IMR-90 (cell line): ENCODE results near the gene TSHZ3. TPM values are rescaled to one million over a fixed set of nuclear protein-coding genes. Genes with fewer than 3 reads are reported as not detected.

Source experiments
- ATAC-seq: fragments of 200-7000 bp; cut with Tn5 transposase; 2 replicates; pipeline ENCODE4 v1.9.1; 2020; ENCODE audit warnings: low read depth, mild to moderate bottlenecking, moderate library complexity
- BruUV-seq: library from RNA; stranded (reverse); fragments of 400-500 nt; replicated peaks from 2 replicates; lab custom pipeline; 2021; lab: Mats Ljungman, UMichigan
- CTCF ChIA-PET: fragments of 300-600 bp; formaldehyde crosslinking; extraction: SDS; loops from one replicate; lab custom pipeline; 2021; ENCODE audit warnings: antibody characterized with exemption; lab: Yijun Ruan, JAX
- POLR2A ChIA-PET: fragments of 300-600 bp; sonication (Branson Sonifier 250); formaldehyde crosslinking; loops from one replicate; lab custom pipeline; 2022; ENCODE audit warnings: antibody characterized with exemption; ENCODE audit not compliant: unreplicated experiment; lab: Charles Lee
- DNase-seq: peaks from one replicate; pipeline ENCODE4 v3.0.0; 2013
- H2AFZ ChIP-seq: replicated peaks from 2 replicates; pipeline ENCODE3; 2013; ENCODE audit warnings: low read length, mild to moderate bottlenecking; ENCODE audit not compliant: poor library complexity
- H2AK5ac ChIP-seq: 2 replicates; pipeline ENCODE4 v1.6.1; 2013; ENCODE audit warnings: low read depth, low read length, inconsistent platforms
- H2AK9ac ChIP-seq: replicated peaks from 2 replicates; pipeline ENCODE3; 2013; ENCODE audit warnings: mild to moderate bottlenecking, low read depth, low read length, moderate library complexity; ENCODE audit not compliant: poor library complexity
- H2BK120ac ChIP-seq: 2 replicates; pipeline ENCODE4 v1.6.1; 2013; ENCODE audit warnings: low read depth, low read length, inconsistent platforms
- H2BK15ac ChIP-seq: 3 replicates; pipeline ENCODE4 v1.6.1; 2013; ENCODE audit warnings: low read depth, low read length, inconsistent platforms
- H2BK20ac ChIP-seq: 2 replicates; pipeline ENCODE4 v1.6.1; 2013; ENCODE audit warnings: low read depth, mild to moderate bottlenecking, inconsistent platforms, low read length, moderate library complexity
- H2BK5ac ChIP-seq: 2 replicates; pipeline ENCODE4 v1.6.1; 2013; ENCODE audit warnings: mild to moderate bottlenecking, low read depth, low read length, inconsistent platforms; ENCODE audit not compliant: poor library complexity, severe bottlenecking
- H3K14ac ChIP-seq: replicated peaks from 2 replicates; pipeline ENCODE4 v1.6.1; 2013; ENCODE audit warnings: low read depth, low read length, inconsistent platforms
- H3K18ac ChIP-seq: 2 replicates; pipeline ENCODE4 v1.6.1; 2013; ENCODE audit warnings: low read depth, low read length, control low read depth
- H3K23ac ChIP-seq: 2 replicates; pipeline ENCODE4 v1.6.1; 2013; ENCODE audit warnings: low read depth, low read length, inconsistent platforms
- H3K27ac ChIP-seq: 2 replicates; pipeline ENCODE4 v1.5.1; 2013; ENCODE audit warnings: mild to moderate bottlenecking, control low read depth, low read length; ENCODE audit not compliant: insufficient read depth
- H3K27me3 ChIP-seq: 2 replicates; pipeline ENCODE4 v1.6.1; 2013; ENCODE audit warnings: low read length; ENCODE audit not compliant: control insufficient read depth, insufficient read depth
- H3K36me3 ChIP-seq: 2 replicates; pipeline ENCODE4 v1.6.1; 2013; ENCODE audit warnings: low read length, mixed read lengths; ENCODE audit not compliant: control insufficient read depth, insufficient read depth
- H3K4ac ChIP-seq: 2 replicates; pipeline ENCODE4 v1.6.1; 2013; ENCODE audit warnings: low read depth, low read length, inconsistent platforms
- H3K4me1 ChIP-seq: 2 replicates; pipeline ENCODE4 v1.6.1; 2013; ENCODE audit warnings: low read length, mixed read lengths; ENCODE audit not compliant: control insufficient read depth, insufficient read depth
- H3K4me2 ChIP-seq: 2 replicates; pipeline ENCODE4 v1.6.1; 2013; ENCODE audit warnings: low read depth, mild to moderate bottlenecking, control low read depth, low read length, moderate library complexity
- H3K4me3 ChIP-seq: 2 replicates; pipeline ENCODE4 v1.5.1; 2013; ENCODE audit warnings: low read depth, mild to moderate bottlenecking, control low read depth, low read length, moderate library complexity; ENCODE audit not compliant: insufficient read depth
- H3K56ac ChIP-seq: 2 replicates; pipeline ENCODE4 v1.6.1; 2013; ENCODE audit warnings: low read length, inconsistent platforms; ENCODE audit not compliant: insufficient read depth; ENCODE audit errors: extremely low read depth
- H3K79me1 ChIP-seq, 2 experiments: 2 replicates each; pipeline ENCODE4 v1.6.1; 2013; ENCODE audit warnings: low read length in 2 of 2, inconsistent platforms in 1 of 2, low read depth in 1 of 2
- H3K9ac ChIP-seq: 2 replicates; pipeline ENCODE4 v1.6.1; 2013; ENCODE audit warnings: low read depth, low read length, control low read depth
- H3K9me1 ChIP-seq: 2 replicates; pipeline ENCODE4 v1.6.1; 2013; ENCODE audit warnings: low read length, inconsistent platforms; ENCODE audit not compliant: insufficient read depth
- H3K9me3 ChIP-seq: 2 replicates; pipeline ENCODE4 v1.6.1; 2013; ENCODE audit warnings: low read length; ENCODE audit not compliant: control insufficient read depth, insufficient read depth
- H4K20me1 ChIP-seq: 2 replicates; pipeline ENCODE4 v1.6.1; 2013; ENCODE audit warnings: low read length, inconsistent platforms; ENCODE audit not compliant: insufficient read depth
- H4K5ac ChIP-seq: 2 replicates; pipeline ENCODE4 v1.6.1; 2013; ENCODE audit warnings: mild to moderate bottlenecking, low read depth, low read length, control low read depth
- H4K8ac ChIP-seq, 2 experiments: 2 replicates each; pipeline ENCODE4 v1.6.1; 2013; ENCODE audit warnings: low read depth in 2 of 2, low read length in 2 of 2, control low read depth in 1 of 2, inconsistent platforms in 1 of 2
- H4K91ac ChIP-seq: 2 replicates; pipeline ENCODE4 v1.6.1; 2013; ENCODE audit warnings: low read depth, low read length, inconsistent platforms; ENCODE audit not compliant: insufficient read depth
- BHLHE40 ChIP-seq: fragments of 150-350 bp; IDR thresholded peaks from 2 replicates; pipeline ENCODE4 v1.6.1; 2016; ENCODE audit warnings: mild to moderate bottlenecking, low read depth, low read length
- CHD1 ChIP-seq: IDR thresholded peaks from 2 replicates; pipeline ENCODE4 v1.6.1; 2012; ENCODE audit warnings: low read depth, low read length, improper control_type of control experiment
- MXI1 ChIP-seq: IDR thresholded peaks from 2 replicates; pipeline ENCODE4 v1.6.1; 2012; ENCODE audit warnings: low read depth, mild to moderate bottlenecking, low read length, moderate library complexity, borderline replicate concordance
- NFE2L2 ChIP-seq: fragments of 150-350 bp; IDR thresholded peaks from 2 replicates; pipeline ENCODE4 v1.6.1; 2016; ENCODE audit warnings: low read depth, mild to moderate bottlenecking, low read length
- WGBS, 2 experiments: methylation state at CpG; one replicate each; pipeline versions ENCODE4 v1.1.5 to v1.1.7; 2013; ENCODE audit warnings: missing lambda C conversion rate in 2 of 2; ENCODE audit not compliant: insufficient read length in 1 of 2; ENCODE audit errors: extremely low coverage in 2 of 2; 5-methylcytosine and 5-hydroxymethylcytosine counted together
- dilution Hi-C: fragments of 300-500 bp; cut with HindIII; formaldehyde crosslinking; loops from one replicate; pipeline ENCODE4 v1.14.3; 2018; ENCODE audit warnings: low sequenced_read_pairs; ENCODE audit not compliant: unreplicated experiment
- in situ Hi-C: fragments of 300-500 bp; cut with MboI; formaldehyde crosslinking; loops from 3 replicates; pipeline ENCODE4 v1.14.3; 2019; ENCODE audit warnings: low sequenced_read_pairs, inconsistent platforms, mixed read lengths
- intact Hi-C: fragments of 100-400 bp; cut with micrococcal nuclease; formaldehyde crosslinking; loops from 2 replicates; pipeline ENCODE4 v1.10.0; 2022
- polyA plus RNA-seq, 3 experiments: library from polyadenylated mRNA; depleted of rRNA; stranded (reverse); fragments of >200 nt; gene quantifications; 2 replicates each; pipeline ENCODE4 v1.2.3, GENCODE V29; 2012; ENCODE audit warnings: low replicate concordance in 1 of 3
- total RNA-seq: library from RNA; depleted of rRNA; stranded (reverse); fragments of >200 nt; gene quantifications from 2 replicates; pipeline ENCODE4 v1.2.3, GENCODE V29; 2012
- TF ChIP-seq, protein P1 (sequence below): fragments of 150-350 bp; IDR thresholded peaks from 2 replicates; pipeline ENCODE4 v1.6.1; 2017; ENCODE audit warnings: mild to moderate bottlenecking, antibody characterized with exemption, low read length, low read depth

TSHZ3 gene
- total and polyA plus RNA-seq, 2 of the 4 experiments (the other 2 are of a cell fraction): 8.1 to 13.0 TPM

DNA sequence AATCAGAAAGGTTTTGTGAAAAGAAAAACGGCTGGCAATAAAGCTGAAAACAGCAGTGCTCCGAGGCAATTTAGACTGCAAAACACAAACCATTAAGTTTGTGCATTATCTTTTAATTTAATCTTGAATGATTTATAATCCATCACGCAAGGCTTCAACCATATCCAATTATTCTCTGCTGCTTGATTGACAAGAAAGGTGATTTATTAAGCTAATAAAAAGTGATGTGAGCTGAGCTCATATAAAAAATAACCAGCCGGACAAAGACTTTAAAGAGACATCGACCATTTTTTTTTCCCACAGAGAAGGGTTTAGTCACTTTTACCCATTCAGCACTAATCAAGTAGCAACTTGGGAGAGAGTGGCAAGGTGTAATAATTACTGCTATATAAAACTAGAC lies 33.6 kb downstream of the TSHZ3 start:
- H2AK9ac ChIP-seq: no peak overlapping the region
- CTCF ChIA-PET: no interaction called here
- in situ Hi-C loops: no loop called here

More for the DNA sequence above, 33.6 kb downstream of the TSHZ3 start:
- Histone ChIP-seq H2AK5ac (no peak overlapping the region), H4K91ac (no peak overlapping the region), H4K5ac (no peak overlapping the region), H2BK15ac (no peak overlapping the region), H3K9ac (peak overlapping the region; percentile 53; the same call in 1 of the 2 replicates), H3K4me2 (no peak overlapping the region), H3K27ac (no peak overlapping the region; the same call in 1 of the 2 replicates), H3K9me3 (no peaks in the 10 kb centered on the region), H3K18ac (no peak overlapping the region), H4K20me1 (peaks cover 41% of the 10 kb centered on the region), H3K14ac (no peak overlapping the region), H2BK5ac (no peak overlapping the region), H2BK20ac (no peak overlapping the region), H3K9me1 (peaks cover 25% of the 10 kb centered on the region), H2AFZ (no peak overlapping the region), H3K23ac (0 out of 2 replicates have a peak overlapping the region, but pooled peaks have one; percentile 34), H4K8ac (no peak overlapping the region; a peak in 1 of 4 replicates), H3K36me3 (peaks cover 19% of the 10 kb centered on the region), H2BK120ac (no peak overlapping the region), H3K79me1 (peaks cover 46 to 90% of the 10 kb centered on the region in 2 experiments), H3K56ac (no peak overlapping the region), H3K4me3 (no peak overlapping the region), H3K4me1 (peaks cover 25% of the 10 kb centered on the region), H3K4ac (no peak overlapping the region), H3K27me3 (no peaks in the 10 kb centered on the region)
- no TSS peak for BruUV-seq
- intact Hi-C loops: loop anchor here (5.0 kb wide), 1 partner anchor 203 kb away; no protein-coding TSS in a partner anchor
- dilution Hi-C loops: no loop called here
- no CpG with 5 or more reads among the region's 5 CpGs for WGBS, 2 experiments
- POLR2A ChIA-PET: no interaction called here
- TF ChIP-seq BHLHE40 (no peak), MXI1 (no peak), CHD1 (no peak), NFE2L2 (no peak)
- TF ChIP-seq, protein P1, sequence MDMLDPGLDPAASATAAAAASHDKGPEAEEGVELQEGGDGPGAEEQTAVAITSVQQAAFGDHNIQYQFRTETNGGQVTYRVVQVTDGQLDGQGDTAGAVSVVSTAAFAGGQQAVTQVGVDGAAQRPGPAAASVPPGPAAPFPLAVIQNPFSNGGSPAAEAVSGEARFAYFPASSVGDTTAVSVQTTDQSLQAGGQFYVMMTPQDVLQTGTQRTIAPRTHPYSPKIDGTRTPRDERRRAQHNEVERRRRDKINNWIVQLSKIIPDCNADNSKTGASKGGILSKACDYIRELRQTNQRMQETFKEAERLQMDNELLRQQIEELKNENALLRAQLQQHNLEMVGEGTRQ: no peak
- ATAC-seq: no peak
- DNase-seq: no peak
